ENCODE results near the gene HID1.
A peak's percentile ranks its signal among the peaks of the same experiment; 100 is the strongest.
"Not testable (repeated sequence)": the region's sequence is repeated elsewhere in the genome, so short reads cannot be mapped to it uniquely, and the experiment has no call there.

The HID1 gene

DNA sequence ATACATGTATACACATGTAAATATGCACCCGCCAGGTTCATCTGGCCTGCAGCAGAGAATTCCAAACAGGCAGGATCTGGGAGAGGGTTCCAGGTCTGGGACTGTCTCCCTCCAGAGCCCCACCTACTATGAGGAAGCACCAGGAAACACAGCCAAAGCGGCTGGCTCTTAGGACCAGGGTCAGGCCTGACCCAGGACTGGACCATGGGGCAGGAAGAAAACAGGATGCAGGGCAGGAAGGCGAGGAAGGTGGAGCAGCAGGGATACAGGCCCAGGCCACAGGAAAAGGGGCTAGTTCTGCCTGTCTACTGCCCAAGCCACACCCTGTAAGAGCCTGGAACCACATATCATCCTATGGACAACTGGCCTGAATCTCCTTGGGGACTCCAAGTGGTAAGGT is 2.2 kb downstream of the HID1 start:
- no peak for DNase-seq

- not testable (repeated sequence) for DNase-seq
Observed at GRCh38 chr17:74969501-74969900, 3.1 kb downstream of the HID1 start.

GRCh38 chr17:74968361-74968780 is 4.2 kb downstream of the HID1 start:
- no peak for DNase-seq

DNA sequence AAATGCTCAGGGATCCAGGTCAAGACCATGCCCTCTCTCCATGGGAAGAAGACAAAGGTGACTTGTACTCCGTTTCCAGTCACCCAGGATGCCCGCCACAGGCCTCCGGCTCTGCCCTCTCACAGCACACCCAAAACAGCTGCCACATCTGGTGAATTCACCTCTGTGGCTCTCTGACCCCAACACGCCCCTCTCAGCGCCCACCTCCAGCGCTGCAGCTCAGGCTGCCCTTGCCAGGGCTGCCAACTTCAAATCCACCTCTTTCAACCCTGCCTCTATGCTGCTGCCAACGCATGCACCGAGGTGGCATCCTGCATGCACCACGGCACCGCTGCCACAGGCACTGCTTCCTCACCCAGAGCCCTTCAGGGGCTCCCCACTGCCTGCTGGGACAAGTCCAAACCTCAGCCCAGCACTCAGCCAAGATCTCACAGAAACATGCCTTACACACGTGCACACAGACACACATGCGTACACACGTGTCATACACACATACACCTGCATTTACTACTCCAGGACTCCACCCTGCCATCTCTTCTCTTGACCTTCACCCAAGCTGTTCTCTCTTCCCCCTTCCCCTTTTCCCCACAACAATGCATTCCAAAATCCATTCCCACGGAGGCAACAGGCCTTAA is 7.5 kb downstream of the HID1 start:
- DNase-seq, result no peak

- DNase-seq, result no peak
Observed at GRCh38 chr17:74964246-74964761, 8.3 kb downstream of the HID1 start.

DNA sequence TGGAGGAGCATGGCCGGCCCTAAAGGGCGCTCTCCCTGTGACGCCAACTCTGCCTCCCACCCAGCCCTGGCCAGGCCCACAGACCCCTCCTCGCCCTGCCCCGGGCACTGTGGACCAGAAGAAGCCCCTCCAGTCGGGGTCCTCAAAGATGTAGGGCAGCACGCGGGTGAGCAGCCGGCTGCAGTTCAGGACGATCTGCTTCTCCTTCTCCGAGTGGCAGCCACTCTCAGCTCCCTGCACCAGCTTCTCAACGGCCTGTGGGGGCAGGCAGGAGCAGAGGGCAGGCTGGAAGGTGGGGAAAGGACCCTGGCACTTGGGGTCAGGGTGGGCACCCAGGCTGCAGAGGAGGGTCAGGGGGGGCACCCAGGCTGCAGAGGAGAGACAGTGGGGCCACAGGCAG is 8.9 kb downstream of the HID1 start:
- no peak for DNase-seq

- DNase-seq, result no peak
Observed at GRCh38 chr17:74962622-74963394, 9.8 kb downstream of the HID1 start.

DNA sequence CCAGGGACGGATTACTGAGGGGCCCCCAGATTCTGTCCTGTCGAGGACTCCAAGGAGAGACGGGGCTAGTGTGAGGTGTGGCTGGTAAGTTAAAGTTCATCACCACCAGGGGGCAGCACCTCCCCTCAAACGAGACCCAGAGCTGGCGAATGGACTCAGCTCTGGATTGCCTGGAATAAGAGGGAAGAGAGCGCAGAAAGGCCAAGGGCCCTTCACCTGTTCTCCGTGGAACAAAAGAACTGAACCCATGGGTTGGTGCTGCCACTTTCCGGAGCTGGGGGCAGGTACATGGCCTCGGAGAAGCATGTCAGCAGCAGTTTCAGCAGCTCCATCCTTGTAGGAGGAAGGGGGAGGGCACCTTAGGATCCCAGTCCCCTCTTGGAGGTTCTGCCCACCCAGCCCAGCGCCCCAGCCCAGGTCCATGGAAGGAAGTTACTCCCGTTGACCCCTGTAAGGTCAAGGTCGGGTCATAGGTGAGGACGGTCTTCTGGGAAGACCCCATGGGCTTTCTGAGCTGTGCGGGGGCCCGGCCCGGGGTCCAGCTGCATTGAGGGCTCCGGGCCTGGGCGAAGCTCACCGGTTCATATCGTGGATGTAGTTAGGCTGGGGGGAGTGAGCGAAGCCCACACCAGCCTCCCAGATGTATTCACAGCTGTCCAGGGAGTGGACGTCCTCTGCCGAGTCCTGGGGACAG is 10.8 kb downstream of the HID1 start:
- peak; percentile 88 to 95 (median 93) for DNase-seq

- DNase-seq, result peak; percentile 31 to 69 (median 44)
Observed at GRCh38 chr17:74960570-74961342, 11.8 kb downstream of the HID1 start.

DNA sequence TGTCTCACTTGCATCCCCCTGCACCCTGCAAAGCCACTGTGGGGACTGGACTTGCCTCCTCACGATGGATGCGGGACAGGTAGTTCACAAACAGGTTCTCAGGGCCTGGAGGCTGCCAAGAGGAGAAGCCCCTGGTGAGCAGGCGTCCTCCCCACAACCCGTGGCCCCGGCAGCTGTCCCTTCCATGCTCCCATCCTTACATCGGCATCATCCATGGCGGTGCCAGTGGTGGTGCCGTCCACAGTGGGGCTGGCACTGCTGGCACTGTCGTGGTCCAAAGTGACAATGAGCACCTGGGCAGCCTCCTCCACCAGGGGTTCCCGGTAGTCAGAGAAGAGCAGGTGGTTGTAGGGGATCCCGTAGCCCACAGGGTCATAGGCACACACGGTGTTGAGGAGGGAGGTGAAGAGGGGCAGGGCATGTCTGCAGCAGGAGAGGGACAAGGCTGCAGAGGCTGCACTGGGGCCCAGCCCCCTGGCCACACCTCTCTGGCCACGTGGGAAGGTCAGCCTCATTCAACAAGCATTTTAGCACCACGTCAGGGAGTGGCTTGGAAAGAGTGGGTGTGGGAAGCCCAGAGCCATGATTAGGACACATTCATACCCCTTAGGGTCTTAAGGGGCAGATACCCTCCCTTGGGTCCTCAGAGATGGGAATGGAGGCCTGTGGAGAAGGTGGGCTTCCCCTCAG is 12.6 kb downstream of the HID1 start:
- DNase-seq, result peak in 1 of 4 experiments; percentile 30

- peak; percentile 67 to 89 (median 83) for DNase-seq
Observed at GRCh38 chr17:74957935-74958740, 14.4 kb downstream of the HID1 start.

GRCh38 chr17:74956093-74956492 is 16.5 kb downstream of the HID1 start:
- DNase-seq, result no peak

DNA sequence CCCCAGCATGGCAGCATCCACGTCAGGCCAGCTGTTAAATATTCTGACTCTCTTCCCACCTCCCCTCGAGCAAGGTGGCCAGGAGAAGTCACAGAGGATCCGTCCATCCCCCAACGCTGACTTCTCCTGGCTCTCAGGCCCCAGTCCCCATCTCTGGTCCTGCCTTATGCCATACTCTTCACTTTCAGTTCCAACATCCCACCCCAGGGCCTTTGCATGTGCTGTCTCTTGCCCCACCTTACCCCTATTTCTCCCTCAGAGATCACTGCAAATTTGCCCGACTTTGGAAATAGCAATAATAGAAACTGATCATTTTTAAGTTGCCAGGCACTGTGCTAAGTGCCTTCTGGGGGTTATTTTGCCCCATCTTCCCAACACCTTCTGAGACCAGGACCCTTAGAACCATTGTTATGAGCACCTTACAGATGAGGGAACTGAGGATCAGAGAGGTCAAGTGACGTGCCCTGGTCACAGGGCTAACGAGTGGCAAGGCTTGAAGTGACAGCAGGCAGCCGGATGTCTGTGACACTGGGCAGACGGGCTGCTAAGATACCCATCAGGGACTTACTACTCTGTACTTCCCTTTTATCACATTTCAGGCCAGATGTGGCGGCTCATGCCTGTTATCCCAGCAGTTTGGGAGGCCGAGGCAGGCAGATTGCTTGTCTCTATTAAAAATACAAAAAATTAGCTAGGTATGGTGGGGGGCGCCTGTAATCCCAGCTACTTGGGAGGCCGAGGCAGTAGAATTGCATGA is 17.7 kb downstream of the HID1 start:
- peak in 3 of 4 experiments; percentile 24 to 34 (median 25) for DNase-seq

DNA sequence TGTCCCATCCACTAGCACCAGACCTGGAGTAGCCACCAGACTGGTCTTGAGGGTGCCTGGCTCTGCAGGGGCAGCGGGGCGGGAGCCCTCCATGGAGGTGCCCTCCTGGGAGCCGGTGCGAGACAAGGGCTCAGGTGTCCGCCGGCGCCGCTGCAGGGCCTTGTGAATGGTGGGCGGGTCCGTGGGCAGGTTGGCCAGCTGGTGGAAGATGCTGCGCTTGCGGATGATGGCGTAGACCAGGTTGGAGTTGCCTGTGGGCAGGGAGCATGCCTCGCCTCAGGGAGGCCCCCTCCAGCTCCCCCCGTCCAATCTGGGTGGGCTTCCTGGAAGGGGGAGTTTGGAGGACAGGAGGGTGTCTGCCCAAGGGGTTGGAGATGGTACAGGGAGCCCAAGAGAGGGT is 18.4 kb downstream of the HID1 start:
- DNase-seq, result no peak

DNA sequence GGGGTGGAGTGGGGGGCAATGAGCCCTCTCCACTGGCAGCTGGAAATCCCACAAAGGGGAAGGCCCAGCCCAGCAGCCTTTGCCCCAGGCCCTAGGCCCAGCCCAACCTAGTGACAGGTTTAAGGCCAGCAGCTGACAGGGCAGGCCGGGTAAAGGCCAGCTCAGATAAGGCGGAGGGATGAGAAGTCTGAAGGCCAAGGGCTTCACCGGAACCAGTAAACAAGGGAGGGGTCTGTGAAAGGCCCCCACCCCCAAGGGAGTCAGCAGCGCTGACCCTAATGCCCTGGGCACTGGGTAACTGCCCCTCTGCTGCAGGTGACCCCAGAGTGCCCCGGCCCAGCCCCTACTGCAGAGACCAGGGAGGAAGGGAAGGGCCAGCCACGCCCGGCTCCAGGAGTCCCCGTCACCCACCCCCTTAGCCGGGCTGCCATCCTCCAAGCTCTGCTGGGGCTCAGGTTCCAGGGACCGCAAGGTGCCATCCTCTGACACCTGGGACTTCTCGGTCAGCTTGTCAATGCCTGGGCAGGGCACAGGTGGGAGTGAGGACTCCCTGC is 19.3 kb downstream of the HID1 start:
- DNase-seq, result no peak

DNA sequence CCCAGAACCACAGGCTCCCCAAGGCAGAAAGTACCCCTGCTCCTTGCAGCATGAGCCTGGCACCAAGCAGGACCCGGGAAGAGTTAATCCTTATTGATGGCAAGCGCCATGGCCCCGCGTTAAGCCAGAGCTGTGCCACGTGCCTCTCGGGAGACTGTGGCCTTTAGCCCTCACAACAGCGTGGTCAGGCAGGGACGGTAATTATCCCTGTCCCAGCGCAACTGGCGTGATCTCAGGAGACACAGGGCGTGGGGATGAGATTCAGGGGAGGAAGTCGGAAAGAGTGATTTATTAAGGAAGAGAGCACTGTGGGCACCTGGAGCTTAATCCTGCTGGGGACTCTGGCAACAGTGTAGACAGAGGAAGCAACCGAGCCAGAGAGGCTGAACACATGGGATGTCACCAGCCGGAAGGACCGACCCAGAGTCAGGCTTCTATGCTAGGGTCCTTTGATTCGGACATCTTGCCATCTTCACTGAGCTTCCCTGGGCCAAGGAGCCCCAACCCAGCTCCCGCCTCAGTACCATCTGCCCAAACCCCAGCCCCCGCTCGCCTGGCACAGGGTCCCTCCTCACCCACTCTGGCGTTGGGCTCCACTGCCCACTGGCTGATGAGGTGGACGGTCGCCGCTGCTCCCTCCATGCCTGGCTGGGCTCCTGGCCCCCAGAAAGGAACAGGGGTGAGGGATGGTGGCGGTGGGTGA is 20.0 kb downstream of the HID1 start:
- DNase-seq, result no peak

- no peak for DNase-seq
Observed at GRCh38 chr17:74951680-74952421, 20.7 kb downstream of the HID1 start.

GRCh38 chr17:74951065-74951464 is 21.5 kb downstream of the HID1 start:
- no peak for DNase-seq

- DNase-seq, result no peak
Observed at GRCh38 chr17:74950207-74950606, 22.4 kb downstream of the HID1 start.
